ENCODE measurements around the gene CFAP100.
A peak's percentile ranks its signal among the peaks of the same experiment; 100 is the strongest.

The CFAP100 gene

GRCh38 chr3:126357295-126358037 is 37.2 kb upstream of the CFAP100 start, which contains the start of gene KLF15:
Gene KLF15, minus strand, starts transcription at chr3:126357408. Its CDS starts 4,486 bp downstream, at chr3:126352922.
- DNase-seq = peak; percentile 25 to 95 (median 85)

DNA sequence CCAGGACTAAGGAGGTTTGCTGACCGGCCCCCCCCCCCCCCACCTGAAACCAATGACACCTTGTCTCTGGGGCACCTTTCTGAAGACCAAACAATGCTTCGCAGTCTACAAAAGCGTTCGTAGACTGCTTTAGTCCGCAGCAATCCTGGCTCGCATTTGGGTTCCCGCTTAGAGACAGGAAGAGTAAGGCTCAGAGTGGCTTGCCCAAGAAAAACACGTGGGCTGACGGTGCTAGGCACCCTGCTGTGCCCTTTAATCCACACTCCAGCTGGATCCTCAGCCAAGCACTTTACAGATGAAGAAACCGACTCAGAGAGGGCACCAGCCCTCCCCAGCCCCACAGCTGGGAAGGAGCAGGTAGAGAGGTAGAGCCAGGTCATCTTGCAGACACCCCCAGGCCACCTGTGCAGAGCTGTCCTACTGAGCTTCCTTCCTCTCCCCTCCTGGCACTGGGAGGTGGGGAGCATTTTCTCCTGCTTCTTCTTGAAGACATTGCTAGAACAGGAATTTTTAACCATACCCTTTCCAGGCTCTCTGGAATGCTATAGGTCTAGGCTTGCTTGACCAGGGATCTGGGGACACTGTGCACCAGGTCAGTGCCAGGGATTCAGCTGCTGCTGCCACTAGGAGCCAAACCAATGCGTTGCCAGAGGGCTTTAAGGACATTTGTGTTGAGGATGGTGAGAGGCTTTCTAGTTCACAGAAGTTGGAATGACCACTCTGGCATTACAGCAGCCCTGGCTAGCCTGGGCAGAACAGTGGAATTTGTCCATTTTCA is 36.5 kb upstream of the CFAP100 start:
- peak in 5 of 14 donors; percentile 50 to 70 (median 59) for DNase-seq

DNA sequence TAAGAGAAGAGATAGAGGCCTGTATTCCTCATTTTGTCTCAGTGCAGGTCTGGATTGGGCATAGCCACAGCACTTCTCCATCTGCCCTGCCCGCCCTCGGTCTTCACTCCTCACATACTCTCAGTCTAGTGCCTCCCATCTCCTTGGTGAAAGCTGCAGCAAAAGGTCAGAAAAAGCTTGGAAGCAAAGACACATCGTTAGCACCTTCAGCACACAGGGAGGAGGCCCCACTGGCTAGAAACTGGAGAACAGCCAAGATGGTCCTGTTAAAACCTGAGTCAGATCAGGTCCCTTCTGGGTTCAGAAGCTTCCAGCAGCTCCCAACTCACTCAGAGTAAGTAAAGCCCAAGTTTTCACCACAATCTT is 35.9 kb upstream of the CFAP100 start:
- DNase-seq = no peak

DNA sequence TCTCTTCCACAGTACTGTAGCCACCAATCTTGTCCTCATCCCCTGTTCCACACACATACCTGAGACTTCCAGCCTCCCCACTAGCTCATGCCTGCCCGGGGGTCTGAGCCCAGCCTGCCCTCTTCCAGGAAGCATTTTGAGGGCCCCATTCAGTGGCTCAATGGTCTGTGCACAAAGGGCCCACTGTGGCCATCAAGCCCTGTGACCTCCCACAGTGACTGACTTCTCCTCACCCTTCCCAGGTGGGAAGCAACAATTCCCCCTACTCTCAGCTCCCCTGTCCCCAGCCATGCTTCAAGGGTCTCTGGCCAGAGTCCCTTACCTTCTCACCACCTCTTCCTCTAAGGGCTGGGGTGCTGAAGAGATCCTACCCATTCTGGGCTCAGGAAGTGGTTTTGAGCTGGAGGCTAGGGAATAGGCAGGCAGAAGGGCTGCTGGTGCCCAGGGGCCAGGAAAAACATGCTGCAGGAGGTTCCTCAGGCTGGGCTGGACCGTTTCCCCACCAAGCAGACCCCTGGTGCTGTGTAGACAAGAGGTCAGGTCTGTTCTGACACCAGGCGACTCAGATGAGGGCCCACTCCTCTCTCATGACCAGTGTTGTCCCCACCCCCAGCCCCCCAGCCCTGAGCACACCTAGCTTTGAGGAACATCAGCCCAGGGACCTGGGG is 34.5 kb upstream of the CFAP100 start:
- no peak for DNase-seq

DNA sequence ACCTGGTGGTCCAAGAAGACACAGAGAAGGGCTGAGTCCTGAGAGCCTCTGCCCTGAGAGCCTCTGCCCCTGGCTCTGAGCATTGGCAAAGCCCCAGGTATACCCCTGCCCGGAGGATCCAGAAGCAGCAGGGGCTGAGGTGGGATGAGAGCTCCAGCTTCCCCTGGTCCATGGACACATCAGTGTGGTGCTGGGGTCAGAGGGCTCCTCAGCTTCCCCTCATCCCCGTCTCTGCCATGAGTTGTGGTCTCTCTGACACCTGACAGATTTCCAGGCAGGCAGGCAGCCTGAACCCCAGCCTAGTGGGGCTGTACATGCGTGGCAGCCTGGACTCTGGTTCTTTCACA is 34.0 kb upstream of the CFAP100 start:
- DNase-seq = no peak

DNA sequence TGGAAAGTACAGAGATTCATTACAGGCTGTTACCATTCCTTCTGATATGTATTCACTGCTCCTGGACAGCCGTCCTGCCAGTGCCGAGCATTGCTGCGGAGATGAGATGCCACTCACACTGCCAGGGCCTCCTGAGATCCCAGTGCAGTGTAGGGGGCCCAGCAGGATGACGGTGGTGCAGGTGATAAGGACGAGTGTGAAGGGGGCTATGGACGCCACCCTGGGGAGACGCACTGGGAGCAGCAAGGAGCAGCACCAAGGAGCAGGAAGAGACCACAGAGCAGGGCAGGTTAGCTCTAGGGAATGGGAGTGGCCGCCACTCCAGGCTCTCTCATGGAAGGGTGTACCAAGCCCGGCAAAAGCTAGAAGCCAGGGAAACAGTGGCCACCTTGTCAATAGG is 33.5 kb upstream of the CFAP100 start:
- no peak for DNase-seq

DNA sequence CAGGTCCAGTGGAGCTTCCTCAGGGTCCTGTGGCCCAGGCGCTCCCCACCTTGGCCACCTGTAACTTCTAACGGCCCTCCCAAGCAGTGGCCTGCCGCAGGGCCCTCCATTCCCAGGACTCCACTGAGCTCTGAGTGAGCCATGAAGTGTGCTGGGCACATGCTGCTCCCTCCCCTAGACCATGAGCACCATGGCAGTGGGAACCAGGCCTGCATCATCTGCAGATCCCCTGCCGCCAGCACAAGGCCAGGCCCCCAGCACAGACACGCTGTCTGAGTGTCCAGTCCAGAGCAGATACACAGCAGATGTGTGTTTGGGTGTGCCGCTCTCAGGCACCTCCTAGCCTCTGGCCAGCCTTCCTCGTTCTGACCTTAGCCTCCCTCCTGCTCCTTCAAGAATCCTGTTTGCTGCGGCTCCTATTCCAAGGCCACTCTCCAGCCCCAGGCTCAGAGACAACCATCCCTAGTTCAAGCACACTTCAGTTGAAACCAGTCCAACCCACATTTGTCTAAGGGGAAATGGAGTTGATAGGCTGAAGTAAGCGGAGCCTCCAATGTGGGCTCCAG is 30.5 kb upstream of the CFAP100 start:
- no peak for DNase-seq

DNA sequence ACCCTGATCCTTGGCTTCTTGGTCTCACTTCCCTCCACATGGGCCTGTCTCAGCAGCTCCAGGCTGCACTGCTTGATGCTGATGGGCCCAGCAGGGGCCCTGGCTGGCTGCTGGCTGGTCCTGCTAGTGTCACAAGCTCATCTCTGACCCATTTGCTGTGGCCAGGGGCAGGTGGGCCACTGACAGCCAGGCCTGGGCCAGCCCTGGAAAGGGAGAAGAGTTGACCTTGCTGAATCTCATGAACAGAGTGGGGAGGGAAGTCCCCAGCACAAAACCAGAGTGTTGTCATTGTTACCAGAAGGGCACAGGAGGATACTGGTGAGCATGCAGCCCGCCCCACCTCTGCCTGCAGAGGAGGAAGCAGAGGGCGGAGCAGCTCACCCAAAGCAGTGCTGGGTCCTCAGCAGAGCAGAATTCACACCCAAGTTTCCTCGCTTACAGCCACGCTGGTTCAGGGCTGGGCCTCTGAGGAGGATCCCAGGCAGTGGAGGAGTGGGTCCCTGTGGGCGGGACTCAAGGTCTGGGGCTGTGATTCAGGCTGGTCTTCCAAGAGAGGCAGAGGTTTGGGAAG is 29.9 kb upstream of the CFAP100 start:
- no peak for DNase-seq

- DNase-seq = peak in 1 of 14 donors; percentile 64
Observed at GRCh38 chr3:126365351-126366277, 29.1 kb upstream of the CFAP100 start.

- no peak for DNase-seq
Observed at GRCh38 chr3:126367316-126367805, 27.3 kb upstream of the CFAP100 start.

DNA sequence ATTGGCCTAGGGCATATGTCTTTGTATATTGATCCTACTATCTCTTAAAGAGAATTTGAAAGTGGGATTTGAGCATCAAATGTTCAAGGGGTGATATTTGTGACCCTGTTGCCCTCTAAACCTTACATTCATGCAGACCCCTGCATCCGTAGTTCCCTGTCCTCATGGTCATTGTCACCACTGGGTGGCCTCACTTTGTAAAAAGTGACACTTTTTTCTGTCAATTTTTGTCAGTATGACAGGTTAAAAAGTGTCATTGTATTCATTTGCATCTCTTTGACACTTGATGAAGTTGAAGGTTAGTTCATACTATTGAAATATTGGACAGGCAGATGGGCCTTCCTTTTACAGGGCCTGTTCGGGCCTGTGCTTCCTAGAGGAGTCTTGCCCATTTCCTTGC is 25.2 kb upstream of the CFAP100 start:
- DNase-seq = no peak

DNA sequence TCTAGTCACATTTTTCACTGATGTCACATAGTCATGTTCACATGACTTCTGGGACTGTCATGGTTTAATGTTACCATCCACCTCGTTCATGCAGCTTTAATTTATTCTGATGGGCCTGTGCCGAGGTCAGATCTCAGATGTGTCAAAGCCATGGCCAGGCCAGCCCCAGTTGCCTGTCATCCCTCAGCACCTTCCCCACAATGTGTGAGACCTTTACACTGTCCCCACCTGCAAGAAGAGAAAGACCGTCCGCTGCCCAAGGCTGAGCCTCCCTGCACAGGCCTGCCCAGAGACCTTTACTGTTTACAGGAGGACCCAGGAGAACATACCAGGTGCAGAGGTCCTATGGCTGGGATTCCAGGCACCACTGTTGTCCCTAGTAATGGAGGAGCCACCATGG is 24.7 kb upstream of the CFAP100 start:
- no peak for DNase-seq

GRCh38 chr3:126370606-126371005 is 24.1 kb upstream of the CFAP100 start:
- DNase-seq = no peak

DNA sequence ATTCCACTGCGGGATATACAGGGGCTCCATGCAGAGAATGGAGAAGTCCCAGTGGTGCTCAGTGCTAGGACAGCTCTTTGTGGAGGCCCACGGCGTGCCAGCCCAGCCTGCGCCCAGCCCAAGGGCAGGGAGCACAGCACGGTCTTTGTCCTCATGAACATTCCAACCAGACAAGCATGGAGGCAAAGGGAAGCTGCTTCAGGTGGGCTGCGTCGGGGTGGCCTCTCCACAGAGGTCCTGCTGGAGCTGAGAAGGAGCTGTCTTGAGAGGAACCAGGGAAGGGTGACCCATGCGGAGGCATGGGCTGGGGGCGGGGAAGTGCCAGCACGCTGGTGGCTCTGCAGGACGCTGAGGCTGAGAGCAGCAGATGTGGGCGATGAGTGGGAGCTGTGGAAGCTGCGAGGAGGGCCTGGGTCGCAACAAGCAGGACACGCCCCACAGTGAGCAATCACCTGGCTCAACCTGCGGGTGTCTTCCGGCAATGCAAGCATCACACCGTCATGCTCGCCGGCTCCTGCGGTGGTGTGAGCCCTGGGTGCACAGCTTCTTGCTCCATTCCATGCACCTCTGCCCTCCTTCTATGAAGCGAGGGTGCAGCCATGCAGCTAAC is 23.5 kb upstream of the CFAP100 start:
- DNase-seq = no peak

DNA sequence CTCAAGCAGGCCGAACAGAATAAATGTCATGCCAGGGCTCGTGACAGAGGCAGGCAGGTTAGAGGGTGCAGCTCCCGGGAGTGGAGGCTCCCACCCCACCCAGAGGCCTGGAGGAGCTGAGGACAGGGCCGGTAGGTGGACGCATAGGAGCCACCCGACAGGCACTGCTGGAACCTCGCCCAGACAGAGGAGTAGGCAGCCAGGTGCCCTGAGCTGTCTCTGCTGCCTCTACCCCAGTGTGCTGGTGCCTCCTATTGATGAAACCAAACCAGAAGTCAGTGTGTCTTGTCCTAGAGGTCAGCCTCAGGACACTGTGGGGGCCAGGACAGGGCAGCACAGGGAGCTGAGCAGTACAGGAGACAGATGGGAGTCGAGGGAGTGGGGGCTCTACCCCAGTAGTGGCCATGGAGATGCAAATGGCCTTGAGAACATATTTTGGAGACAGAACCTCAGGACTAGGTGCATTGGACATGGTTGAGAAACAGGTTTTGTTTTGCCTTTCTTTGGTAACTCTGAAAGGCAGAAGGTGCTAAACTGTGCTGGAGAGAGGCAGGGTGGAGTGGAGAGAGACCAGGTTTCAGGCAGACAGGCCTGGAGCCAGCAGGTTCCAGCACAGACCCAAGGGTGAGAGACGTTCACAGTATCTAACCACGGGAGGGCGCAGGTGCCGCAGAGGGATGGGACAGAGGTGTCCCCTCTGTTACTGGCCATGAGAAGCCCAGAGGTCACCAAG is 22.1 kb upstream of the CFAP100 start:
- no peak for DNase-seq

GRCh38 chr3:126373146-126373613 is 21.5 kb upstream of the CFAP100 start:
- no peak for DNase-seq

- DNase-seq = peak in 2 of 14 donors; percentile 15 to 31
Observed at GRCh38 chr3:126373682-126374601, 20.8 kb upstream of the CFAP100 start.

- no peak for DNase-seq
Observed at GRCh38 chr3:126375835-126376331, 18.8 kb upstream of the CFAP100 start.

GRCh38 chr3:126376444-126376843 is 18.3 kb upstream of the CFAP100 start:
- peak in 1 of 14 donors; percentile 11 for DNase-seq
